ENCODE measurements around the gene ZNF263.
"Not testable (repeated sequence)": the region's sequence is repeated elsewhere in the genome, so short reads cannot be mapped to it uniquely, and the experiment has no call there.

ZNF263 gene

DNA sequence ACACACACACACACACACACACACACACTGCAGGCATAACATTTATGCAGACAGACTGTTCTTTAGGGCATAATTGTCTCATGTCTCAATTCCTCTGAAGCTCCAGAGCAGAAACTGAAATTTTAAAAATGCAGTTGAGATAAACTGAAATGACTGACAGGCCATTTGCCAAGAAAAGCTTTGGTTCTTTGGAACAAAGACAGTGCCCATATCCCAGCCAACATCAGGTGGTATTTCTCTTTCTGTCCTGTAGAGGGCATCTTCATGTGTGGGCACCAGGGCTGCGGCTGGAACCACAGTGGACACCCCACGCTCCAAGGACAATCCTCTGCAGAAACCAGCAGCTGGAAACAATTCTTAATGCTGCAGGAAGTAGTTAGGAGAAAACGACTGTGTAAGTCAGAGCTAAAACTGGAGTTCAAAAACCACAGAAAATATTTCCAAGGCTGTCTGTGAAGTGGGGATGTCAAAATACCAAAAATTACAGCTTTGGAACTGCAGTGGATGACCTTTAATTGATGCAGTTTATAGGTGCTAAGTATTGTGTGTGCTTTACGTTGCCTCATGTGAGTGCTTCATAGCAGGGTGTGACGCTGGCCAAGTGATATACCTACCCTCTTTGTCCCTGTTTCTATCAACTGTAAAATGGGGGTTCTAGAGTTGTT is 16.3 kb upstream of the ZNF263 start:
- DNase-seq (ENCODE audit: low read depth in 1 of 2, low spot score in 1 of 2): no peak

DNA sequence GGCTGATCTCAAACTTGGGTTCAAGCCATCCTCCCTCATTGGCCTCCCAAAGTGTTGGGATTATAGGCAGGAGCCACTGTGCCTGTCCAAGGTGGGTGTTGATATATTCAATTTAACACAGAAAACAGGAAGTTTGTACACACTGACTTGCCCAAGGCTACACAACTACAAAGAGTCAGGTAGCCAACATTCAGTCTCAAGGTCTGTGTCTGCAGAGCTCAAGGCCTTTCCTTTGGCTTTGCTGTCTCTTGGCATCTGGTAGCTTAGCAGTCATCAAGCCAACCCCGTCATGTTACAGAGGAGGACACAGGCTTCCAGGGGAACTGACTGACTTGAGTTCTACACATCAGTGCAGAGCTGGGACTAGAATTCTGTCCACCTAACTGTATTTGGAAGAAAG is 15.0 kb upstream of the ZNF263 start:
- DNase-seq (ENCODE audit: low read depth in 1 of 2, low spot score in 1 of 2): no peak

DNA sequence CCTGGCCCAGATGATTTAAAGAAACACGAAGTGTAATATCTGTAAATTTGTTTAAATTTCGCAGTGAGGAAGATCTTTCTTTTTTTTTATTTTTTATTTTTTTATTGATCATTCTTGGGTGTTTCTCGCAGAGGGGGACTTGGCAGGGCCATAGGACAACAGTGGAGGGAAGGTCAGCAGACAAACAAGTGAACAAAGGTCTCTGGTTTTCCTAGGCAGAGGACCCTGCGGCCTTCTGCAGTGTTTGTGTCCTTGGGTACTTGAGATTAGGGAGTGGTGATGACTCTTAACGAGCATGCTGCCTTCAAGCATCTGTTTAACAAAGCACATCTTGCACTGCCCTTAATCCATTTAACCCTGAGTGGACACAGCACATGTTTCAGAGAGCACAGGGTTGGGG is 12.6 kb upstream of the ZNF263 start:
- DNase-seq (ENCODE audit: low read depth in 1 of 2, low spot score in 1 of 2): not testable (repeated sequence)

- DNase-seq (ENCODE audit: low read depth in 1 of 2, low spot score in 1 of 2): not testable (repeated sequence)
Observed at GRCh38 chr16:3271281-3271680, 12.0 kb upstream of the ZNF263 start.

DNA sequence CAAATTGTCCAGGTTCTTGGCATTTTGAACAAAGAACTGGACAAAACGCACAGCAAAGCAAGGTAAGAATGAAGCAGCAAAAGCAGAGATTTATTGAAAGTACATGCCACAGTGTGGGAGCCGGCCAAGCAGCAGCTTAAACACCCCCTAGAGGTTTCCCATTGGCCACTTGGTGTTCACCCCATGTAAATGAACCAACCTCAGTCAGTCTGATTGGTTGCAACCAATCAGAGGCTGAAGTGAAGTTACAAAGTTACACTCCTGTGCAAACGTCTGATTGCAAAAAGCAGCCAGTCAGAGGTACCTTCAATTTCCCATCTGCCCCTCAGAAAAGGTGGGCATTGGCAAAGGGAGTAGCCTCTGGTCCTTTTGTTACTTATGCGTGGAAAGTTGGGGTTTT is 8.8 kb upstream of the ZNF263 start:
- no peak for DNase-seq (ENCODE audit: low read depth in 1 of 2, low spot score in 1 of 2)

GRCh38 chr16:3274947-3275346 is 8.3 kb upstream of the ZNF263 start:
- DNase-seq (ENCODE audit: low read depth in 1 of 2, low spot score in 1 of 2): no peak

GRCh38 chr16:3276679-3277078 is 6.6 kb upstream of the ZNF263 start:
- DNase-seq (ENCODE audit: low read depth in 1 of 2, low spot score in 1 of 2): no peak

DNA sequence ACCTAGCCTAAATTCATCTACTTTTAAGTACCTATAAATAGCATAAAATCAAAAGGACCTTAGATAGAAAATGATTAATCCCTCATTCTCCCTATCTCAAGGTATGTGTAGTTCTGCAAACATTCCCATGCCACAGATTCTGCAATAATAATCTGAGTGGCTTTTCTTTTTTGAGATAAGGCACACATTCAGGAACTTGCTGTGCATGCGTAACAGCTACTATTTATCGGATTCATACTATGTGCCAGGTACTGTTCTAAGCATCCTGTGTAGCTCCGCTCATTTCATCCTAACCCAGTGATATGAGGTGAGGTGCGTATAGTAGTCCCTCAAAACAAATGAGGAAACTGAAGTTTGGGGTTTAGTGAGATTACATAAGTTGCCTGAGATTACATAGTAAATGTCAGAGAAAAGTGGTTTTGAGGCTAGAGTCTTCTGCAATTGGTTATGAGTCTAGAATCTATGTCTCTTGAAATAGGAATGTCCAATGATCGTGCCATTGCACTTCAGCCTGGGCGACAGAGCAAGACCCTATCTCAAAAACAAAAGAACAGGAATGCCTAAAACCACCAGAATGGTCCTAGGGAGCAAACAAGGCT is 2.0 kb upstream of the ZNF263 start:
- no peak for DNase-seq (ENCODE audit: low read depth in 1 of 2, low spot score in 1 of 2)

- DNase-seq (ENCODE audit: low read depth in 1 of 2, low spot score in 1 of 2): no peak
Observed at GRCh38 chr16:3282103-3282729, 1.1 kb upstream of the ZNF263 start.

DNA sequence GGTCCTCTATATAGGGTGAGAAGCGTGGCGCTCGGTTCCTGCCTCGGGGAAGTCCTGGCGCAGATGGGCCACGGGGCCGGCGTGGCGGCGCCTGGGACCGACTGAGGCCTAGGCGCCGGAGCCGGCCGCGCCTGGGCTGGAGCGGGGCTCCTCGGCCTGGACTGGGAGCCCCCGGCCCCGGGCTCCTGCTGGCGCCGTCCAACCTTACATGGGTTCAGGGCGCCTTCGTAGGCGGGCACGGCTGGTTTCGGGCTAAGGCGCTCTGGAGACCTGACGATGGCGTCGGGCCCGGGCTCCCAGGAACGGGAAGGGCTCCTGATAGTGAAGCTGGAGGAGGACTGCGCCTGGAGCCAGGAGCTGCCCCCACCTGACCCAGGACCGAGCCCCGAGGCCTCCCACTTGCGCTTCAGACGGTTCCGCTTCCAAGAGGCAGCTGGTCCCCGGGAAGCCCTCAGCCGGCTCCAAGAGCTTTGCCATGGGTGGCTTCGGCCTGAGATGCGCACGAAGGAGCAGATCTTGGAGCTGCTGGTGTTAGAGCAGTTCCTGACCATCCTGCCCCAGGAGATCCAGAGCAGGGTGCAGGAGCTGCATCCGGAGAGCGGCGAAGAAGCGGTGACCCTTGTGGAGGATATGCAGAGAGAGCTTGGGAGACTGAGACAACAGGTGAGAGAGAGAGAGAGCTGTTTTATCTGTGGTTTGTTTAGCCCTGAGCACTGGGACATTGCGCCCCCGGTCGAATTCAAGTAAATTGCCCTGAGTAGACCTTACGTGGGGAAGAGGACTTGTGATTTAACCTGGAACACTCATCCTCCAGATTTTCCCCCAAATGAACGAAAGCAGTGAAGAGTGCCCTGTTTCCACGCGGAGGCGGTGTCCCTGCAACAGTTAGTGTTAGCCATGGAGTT is 504 bp downstream of the ZNF263 start:
- no peak for DNase-seq (ENCODE audit: low read depth in 1 of 2, low spot score in 1 of 2)

DNA sequence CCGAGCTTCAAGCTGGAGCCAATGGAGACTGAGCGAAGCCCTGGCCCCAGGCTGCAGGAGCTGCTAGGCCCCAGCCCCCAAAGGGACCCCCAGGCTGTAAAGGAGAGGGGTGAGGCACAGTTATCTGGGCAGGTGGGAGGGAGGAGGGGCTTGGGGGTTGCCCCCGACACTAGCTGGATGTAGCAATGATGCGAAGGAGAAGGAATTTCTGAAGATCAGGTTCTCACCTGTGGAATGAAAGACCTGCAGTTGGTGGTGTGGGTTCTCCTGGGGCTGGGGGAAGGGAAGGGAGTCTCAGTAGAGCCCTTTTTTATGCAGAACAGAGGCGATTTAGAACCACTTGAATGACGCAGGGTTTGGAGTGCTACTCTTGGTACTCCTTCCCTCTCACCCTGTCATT is 1.8 kb downstream of the ZNF263 start:
- no peak for DNase-seq (ENCODE audit: low read depth in 1 of 2, low spot score in 1 of 2)

- no peak for DNase-seq (ENCODE audit: low read depth in 1 of 2, low spot score in 1 of 2)
Observed at GRCh38 chr16:3289998-3290673, 6.8 kb downstream of the ZNF263 start.

DNA sequence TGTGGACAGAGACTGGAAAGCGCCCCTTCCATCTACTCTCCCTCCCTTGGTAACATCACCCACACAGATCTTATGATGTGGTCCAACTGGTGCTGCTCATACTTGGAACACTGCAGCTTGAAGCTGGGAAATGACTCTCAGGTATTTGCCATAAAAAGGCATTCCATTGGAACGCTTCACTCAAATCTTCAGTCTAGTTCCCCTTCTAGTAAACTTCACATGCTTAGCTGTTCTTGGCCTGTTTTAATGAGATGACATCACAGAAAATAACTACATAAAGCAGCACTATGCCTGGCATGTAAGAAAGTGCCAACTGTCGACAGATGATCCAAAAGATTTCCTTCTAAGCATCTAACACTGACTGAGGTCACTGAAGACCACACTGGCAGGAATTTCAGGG is 9.3 kb downstream of the ZNF263 start:
- DNase-seq (ENCODE audit: low read depth in 1 of 2, low spot score in 1 of 2): no peak

GRCh38 chr16:3295209-3295608 is 11.9 kb downstream of the ZNF263 start:
- no peak for DNase-seq (ENCODE audit: low read depth in 1 of 2, low spot score in 1 of 2)

GRCh38 chr16:3295783-3296182 is 12.5 kb downstream of the ZNF263 start:
- no peak for DNase-seq (ENCODE audit: low read depth in 1 of 2, low spot score in 1 of 2)

DNA sequence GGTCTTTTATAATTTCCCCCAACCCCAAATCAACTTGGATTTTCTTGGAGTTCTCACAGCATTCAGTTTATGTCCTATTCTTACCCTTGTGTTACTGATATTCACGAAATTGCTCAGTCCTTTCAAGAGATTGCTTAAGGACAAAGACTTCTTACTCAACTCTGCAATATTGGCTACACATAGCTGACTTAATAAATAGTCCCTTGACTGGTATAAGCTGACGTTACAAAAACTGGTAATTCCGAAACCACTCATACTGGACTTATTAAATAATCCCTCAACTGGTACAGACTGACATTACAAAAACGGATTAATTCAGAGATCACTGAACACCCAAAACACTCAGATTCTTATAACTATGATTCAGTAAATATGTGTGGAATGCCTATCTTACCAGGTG is 21.1 kb downstream of the ZNF263 start:
- DNase-seq (ENCODE audit: low read depth in 1 of 2, low spot score in 1 of 2): no peak

DNA sequence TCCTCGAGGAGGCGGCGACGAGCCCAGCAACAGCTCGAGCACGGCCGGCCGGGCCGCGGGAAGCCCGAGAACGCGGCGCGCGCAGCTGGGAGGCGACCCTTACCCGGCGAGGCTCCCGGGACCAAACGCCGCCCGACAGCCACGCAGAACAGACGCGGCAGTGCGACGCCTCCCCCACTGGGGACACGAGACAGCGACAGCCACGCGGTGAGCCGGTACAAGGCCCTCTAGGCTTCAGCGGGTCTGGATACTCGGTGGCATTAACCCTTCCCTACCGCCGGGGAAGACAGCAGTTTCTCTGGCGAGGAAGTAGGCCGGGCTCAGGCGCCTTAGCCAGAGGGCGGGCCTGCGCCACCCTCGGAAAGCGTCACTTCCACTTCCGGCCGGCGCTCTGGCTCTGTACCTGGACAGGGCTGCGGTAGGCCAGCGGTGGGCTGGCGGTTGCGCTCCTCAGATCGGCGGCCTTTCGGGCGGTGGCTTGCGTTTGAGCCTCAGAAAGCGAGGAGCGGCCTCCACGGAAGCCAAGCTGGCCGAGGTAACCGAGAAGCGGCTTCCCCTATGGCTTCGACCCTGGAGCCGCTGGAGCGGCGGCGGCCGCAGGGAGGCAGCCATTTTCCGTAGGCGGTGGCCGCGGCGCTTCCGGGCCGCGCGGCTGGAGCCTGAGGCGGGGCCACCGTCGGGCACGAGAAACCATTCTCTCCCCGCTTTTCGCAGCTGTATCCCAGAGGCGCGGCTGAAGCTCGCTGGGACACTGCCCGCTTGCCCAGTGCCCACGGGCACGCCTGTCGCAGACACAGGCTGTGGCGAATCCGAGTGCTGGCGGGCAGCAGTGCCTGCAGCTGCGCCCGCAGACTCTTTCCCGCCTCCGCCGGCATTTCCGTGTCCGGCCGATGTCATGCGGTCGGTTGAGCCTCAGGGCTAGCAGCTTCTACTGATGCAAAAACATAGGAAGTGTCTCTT is 22.1 kb downstream of the ZNF263 start, which contains the start of the genes TIGD7 and ZNF75A:
TIGD7 (minus strand) TSS at position 322 of the 960 bp plus-strand sequence. CDS start 4,816 bp downstream, outside the sequence.
ZNF75A (plus strand) TSS at position 389 of the 960 bp plus-strand sequence. CDS start 2,932 bp downstream, outside the sequence.
- DNase-seq (ENCODE audit: low read depth in 1 of 2, low spot score in 1 of 2): peak; percentile 62 to 71

DNA sequence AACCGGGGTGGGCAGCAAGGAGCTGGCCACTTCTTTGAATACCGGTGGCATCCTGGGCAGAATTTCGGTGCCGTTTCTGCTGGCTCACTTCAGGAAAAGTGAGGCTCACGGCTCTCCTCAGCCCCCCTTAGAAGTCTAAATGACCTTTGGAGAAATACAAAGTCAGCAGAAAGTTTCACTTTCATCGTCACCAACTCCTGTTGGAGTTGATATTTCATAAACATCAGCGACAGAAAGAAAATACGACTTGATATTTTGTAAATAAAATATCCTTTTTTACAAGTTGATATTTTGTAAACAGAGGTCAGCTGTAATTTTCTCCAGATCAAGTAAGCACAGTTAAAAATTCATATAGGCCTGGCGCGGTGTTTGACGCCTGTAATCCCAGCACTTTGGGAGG is 22.8 kb downstream of the ZNF263 start:
- no peak for DNase-seq (ENCODE audit: low read depth in 1 of 2, low spot score in 1 of 2)

DNA sequence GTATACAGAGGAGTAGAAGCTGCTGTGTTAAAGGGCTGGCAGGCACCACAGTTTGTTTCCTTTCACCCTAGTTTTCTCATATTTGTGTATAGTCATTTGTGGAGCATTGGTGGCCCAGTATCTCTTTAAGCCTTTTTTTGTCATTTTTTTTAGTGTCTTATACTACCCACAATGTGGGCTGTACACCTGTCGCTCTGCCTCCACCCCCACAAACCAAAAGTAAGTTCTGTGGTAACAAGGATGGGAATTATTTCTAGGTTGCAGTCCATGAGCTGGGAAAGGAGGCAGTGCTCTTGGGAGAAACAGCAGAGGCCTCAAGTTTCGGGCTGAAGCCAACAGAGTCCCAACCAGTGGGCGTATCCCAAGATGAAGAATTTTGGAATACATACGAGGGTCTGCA is 28.2 kb downstream of the ZNF263 start:
- no peak for DNase-seq (ENCODE audit: low read depth in 1 of 2, low spot score in 1 of 2)

Measured in activated CD4-positive, alpha-beta T cell treated with anti-CD3 and anti-CD28 coated beads, Interleukin-2, amount 50 U/mL, for 24 hours (primary cell).